Liver (tissue), 9 donors: Measurements from ENCODE around the gene DPP6. TPM values are rescaled to one million over a fixed set of nuclear protein-coding genes. Genes with fewer than 3 reads are reported as not detected.

Experiments
- DNase-seq: peaks from one replicate; pipeline ENCODE4 v3.0.0-alpha.2; 2017; ENCODE audit warnings: low spot score
- H3K27ac ChIP-seq, 2 donors: one replicate each; pipeline ENCODE4 v1.7.0; 2013; ENCODE audit warnings: inconsistent platforms in 2 of 2, low read length in 2 of 2, control low read depth in 1 of 2, low read depth in 1 of 2, mild to moderate bottlenecking in 1 of 2
- H3K27me3 ChIP-seq, 4 donors: one replicate each; pipeline versions ENCODE4 v1.6.1 to v1.7.0; 2013; ENCODE audit warnings: low read length in 3 of 4, inconsistent platforms in 1 of 4, mild to moderate bottlenecking in 1 of 4, moderate library complexity in 1 of 4; ENCODE audit not compliant: control insufficient read depth in 4 of 4, insufficient read depth in 4 of 4
- H3K36me3 ChIP-seq, 4 donors: one replicate each; pipeline versions ENCODE4 v1.6.1 to v1.7.0; 2013; ENCODE audit warnings: low read length in 3 of 4, mild to moderate bottlenecking in 3 of 4, low read depth in 1 of 4, moderate library complexity in 1 of 4; ENCODE audit not compliant: control insufficient read depth in 4 of 4, insufficient read depth in 3 of 4
- H3K4me1 ChIP-seq, 4 donors: one replicate each; pipeline versions ENCODE4 v1.6.1 to v1.7.0; 2013; ENCODE audit warnings: low read length in 3 of 4, mild to moderate bottlenecking in 3 of 4, moderate library complexity in 1 of 4; ENCODE audit not compliant: control insufficient read depth in 4 of 4, insufficient read depth in 4 of 4
- H3K4me3 ChIP-seq, 3 donors: one replicate each; pipeline versions ENCODE4 v1.6.1 to v1.7.0; 2013; ENCODE audit warnings: low read length in 3 of 3, control low read depth in 1 of 3, low read depth in 1 of 3, mild to moderate bottlenecking in 1 of 3
- H3K9ac ChIP-seq, 2 donors: one replicate each; pipeline ENCODE4 v1.7.0; 2013; ENCODE audit warnings: low read length in 2 of 2, mild to moderate bottlenecking in 2 of 2, moderate library complexity in 2 of 2, control low read depth in 1 of 2, low read depth in 1 of 2
- H3K9me3 ChIP-seq, 4 donors: one replicate each; pipeline versions ENCODE4 v1.6.1 to v1.7.0; 2013; ENCODE audit warnings: low read length in 3 of 4; ENCODE audit not compliant: control insufficient read depth in 4 of 4
- CTCF ChIP-seq: fragments of 150-350 bp; IDR thresholded peaks from 2 replicates; pipeline ENCODE4 v1.5.1; 2017; ENCODE audit warnings: improper control_type of control experiment, low read depth, low read length; ENCODE audit not compliant: missing input control
- EGR1 ChIP-seq, 2 donors: IDR thresholded peaks; 2 replicates each; pipeline ENCODE4 v1.6.1; 2016 to 2018; ENCODE audit warnings: antibody characterized with exemption in 2 of 2, low read depth in 2 of 2
- FOXA1 ChIP-seq: IDR thresholded peaks from 2 replicates; pipeline ENCODE4 v1.6.1; 2016; ENCODE audit warnings: antibody characterized with exemption
- FOXA2 ChIP-seq: IDR thresholded peaks from 2 replicates; pipeline ENCODE4 v1.6.1; 2016; ENCODE audit warnings: antibody characterized with exemption
- GABPA ChIP-seq, 2 donors: IDR thresholded peaks in 1 of 2; conservative IDR thresholded peaks in 1 of 2; 2 replicates each; pipeline ENCODE4 v1.6.1; 2016; ENCODE audit warnings: antibody characterized with exemption in 2 of 2, mild to moderate bottlenecking in 1 of 2, moderate library complexity in 1 of 2
- HNF4A ChIP-seq, 2 donors: conservative IDR thresholded peaks; 2 replicates each; pipeline ENCODE4 v1.6.1; 2016; ENCODE audit warnings: antibody characterized with exemption in 2 of 2, mild to moderate bottlenecking in 2 of 2
- HNF4G ChIP-seq: IDR thresholded peaks from 2 replicates; pipeline ENCODE4 v1.6.1; 2016; ENCODE audit warnings: antibody characterized with exemption
- RAD21 ChIP-seq, 2 donors: IDR thresholded peaks; 2 replicates each; pipeline ENCODE4 v1.6.1; 2016; ENCODE audit warnings: antibody characterized with exemption in 2 of 2, mild to moderate bottlenecking in 2 of 2
- RXRA ChIP-seq, 2 donors: IDR thresholded peaks; 2 replicates each; pipeline ENCODE4 v1.6.1; 2017 to 2018; ENCODE audit warnings: antibody characterized with exemption in 2 of 2, mild to moderate bottlenecking in 1 of 2
- SP1 ChIP-seq: IDR thresholded peaks from 2 replicates; pipeline ENCODE4 v1.6.1; 2018; ENCODE audit warnings: antibody characterized with exemption, mild to moderate bottlenecking
- TAF1 ChIP-seq: conservative IDR thresholded peaks from 2 replicates; pipeline ENCODE4 v1.6.1; 2016; ENCODE audit warnings: antibody characterized with exemption, mild to moderate bottlenecking
- ZBTB33 ChIP-seq: IDR thresholded peaks from 2 replicates; pipeline ENCODE4 v1.6.1; 2016; ENCODE audit warnings: antibody characterized with exemption
- WGBS: extraction: QIAGEN DNeasy Blood & Tissue Kit; methylation state at CpG from one replicate; pipeline ENCODE4 v1.1.7; 2013; 5-methylcytosine and 5-hydroxymethylcytosine counted together
- polyA plus RNA-seq, 2 donors: library from polyadenylated mRNA; stranded (reverse) in 1 of 2; unstranded in 1 of 2; fragments of 200-250 nt in 1 of 2; fragments of >200 nt in 1 of 2; fragmentation: Nextera tagmentation in 1 of 2; extraction: Ambion mirVana in 1 of 2; gene quantifications; one replicate each; pipeline versions ENCODE4 v1.2.1 to v1.2.3, GENCODE V29; 2013 to 2015
- total RNA-seq, 2 donors: library from RNA; depleted of rRNA; stranded (reverse); fragments of >200 nt; gene quantifications; one replicate each; pipeline ENCODE4 v1.2.3, GENCODE V29; 2014
- TF ChIP-seq, protein P1 (sequence below): IDR thresholded peaks from 2 replicates; pipeline ENCODE4 v1.6.1; 2016; ENCODE audit warnings: antibody characterized with exemption, mild to moderate bottlenecking
- TF ChIP-seq, protein P2 (sequence below): IDR thresholded peaks from 2 replicates; pipeline ENCODE4 v1.6.1; 2016; ENCODE audit warnings: antibody characterized with exemption
- donor health status: healthy.
- donor health status: healthy.
- donor health status: healthy.
- donor health status: healthy.
- donor health status: healthy.

Gene DPP6
- total and polyA plus RNA-seq, 4 donors = 0.01 TPM; not detected in 3

- H3K27me3 ChIP-seq = peaks cover 0 to 2% (median 1%) of the 10 kb centered on the region in 4 donors
- DNase-seq = no peak
- no peak overlapping the region for H3K27ac ChIP-seq
- 82% methylated on average over 10 of the region's 10 CpGs for WGBS
- no peaks in the 10 kb centered on the region for H3K4me1 ChIP-seq
- TF ChIP-seq EGR1 (IDR thresholded peaks at IDR 0.05; ENCODE audit: low read depth in 2 of 2) (no peak), HNF4G (no peak), FOXA2 (no peak), RAD21 (IDR thresholded peaks at IDR 0.05) (no peak), ZBTB33 (no peak), RXRA (IDR thresholded peaks at IDR 0.05) (no peak), HNF4A (conservative IDR thresholded peaks at IDR 0.05) (no peak), TAF1 (no peak), FOXA1 (no peak), CTCF (no peak), GABPA (IDR thresholded peaks at IDR 0.05 in 1 of 2, conservative IDR thresholded peaks at IDR 0.05 in 1 of 2) (no peak), SP1 (no peak)
- TF ChIP-seq, protein P1, sequence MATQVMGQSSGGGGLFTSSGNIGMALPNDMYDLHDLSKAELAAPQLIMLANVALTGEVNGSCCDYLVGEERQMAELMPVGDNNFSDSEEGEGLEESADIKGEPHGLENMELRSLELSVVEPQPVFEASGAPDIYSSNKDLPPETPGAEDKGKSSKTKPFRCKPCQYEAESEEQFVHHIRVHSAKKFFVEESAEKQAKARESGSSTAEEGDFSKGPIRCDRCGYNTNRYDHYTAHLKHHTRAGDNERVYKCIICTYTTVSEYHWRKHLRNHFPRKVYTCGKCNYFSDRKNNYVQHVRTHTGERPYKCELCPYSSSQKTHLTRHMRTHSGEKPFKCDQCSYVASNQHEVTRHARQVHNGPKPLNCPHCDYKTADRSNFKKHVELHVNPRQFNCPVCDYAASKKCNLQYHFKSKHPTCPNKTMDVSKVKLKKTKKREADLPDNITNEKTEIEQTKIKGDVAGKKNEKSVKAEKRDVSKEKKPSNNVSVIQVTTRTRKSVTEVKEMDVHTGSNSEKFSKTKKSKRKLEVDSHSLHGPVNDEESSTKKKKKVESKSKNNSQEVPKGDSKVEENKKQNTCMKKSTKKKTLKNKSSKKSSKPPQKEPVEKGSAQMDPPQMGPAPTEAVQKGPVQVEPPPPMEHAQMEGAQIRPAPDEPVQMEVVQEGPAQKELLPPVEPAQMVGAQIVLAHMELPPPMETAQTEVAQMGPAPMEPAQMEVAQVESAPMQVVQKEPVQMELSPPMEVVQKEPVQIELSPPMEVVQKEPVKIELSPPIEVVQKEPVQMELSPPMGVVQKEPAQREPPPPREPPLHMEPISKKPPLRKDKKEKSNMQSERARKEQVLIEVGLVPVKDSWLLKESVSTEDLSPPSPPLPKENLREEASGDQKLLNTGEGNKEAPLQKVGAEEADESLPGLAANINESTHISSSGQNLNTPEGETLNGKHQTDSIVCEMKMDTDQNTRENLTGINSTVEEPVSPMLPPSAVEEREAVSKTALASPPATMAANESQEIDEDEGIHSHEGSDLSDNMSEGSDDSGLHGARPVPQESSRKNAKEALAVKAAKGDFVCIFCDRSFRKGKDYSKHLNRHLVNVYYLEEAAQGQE = no peak
- TF ChIP-seq, protein P2, sequence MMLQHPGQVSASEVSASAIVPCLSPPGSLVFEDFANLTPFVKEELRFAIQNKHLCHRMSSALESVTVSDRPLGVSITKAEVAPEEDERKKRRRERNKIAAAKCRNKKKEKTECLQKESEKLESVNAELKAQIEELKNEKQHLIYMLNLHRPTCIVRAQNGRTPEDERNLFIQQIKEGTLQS = no peak
- no peaks in the 10 kb centered on the region for H3K36me3 ChIP-seq
- no peak overlapping the region for H3K4me3 ChIP-seq
- peaks cover 0 to 3% (median 0%) of the 10 kb centered on the region in 4 donors for H3K9me3 ChIP-seq
- H3K9ac ChIP-seq = no peak overlapping the region
These were observed 465.6 kb downstream of the DPP6 start for GRCh38 chr7:154517768-154518167.

DNA sequence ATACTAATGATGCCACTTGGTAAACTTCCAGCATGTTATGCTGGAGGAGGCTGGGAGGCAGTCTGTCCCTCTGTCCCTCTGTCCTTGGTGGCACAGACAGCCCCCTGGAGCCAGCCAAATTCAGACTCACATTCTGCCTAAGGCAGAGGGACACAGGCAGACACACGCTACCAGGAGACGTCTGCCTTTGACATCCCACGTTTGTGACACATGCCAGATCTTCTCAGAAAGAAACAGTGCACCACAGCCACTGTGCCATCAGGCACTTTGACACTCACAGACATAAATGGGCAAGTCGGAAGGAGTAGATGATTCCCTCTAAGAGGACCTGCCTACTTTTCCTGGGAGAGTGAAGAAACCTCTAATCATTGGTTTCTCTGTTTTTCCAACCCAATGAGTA lies 467.0 kb downstream of the DPP6 start:
- H3K27ac ChIP-seq = no peak overlapping the region
- H3K36me3 ChIP-seq = no peaks in the 10 kb centered on the region
- no peak overlapping the region for H3K9ac ChIP-seq
- WGBS = 66% methylated on average over 4 of the region's 4 CpGs
- no peak for TF ChIP-seq FOXA1
- TF ChIP-seq RXRA (IDR thresholded peaks at IDR 0.05) = no peak
- peaks cover 0 to 2% (median 1%) of the 10 kb centered on the region in 4 donors for H3K27me3 ChIP-seq
- H3K4me1 ChIP-seq = no peaks in the 10 kb centered on the region
- peaks cover 0 to 3% (median 0%) of the 10 kb centered on the region in 4 donors for H3K9me3 ChIP-seq
- no peak for DNase-seq
- no peak overlapping the region for H3K4me3 ChIP-seq
